Keratinocyte (primary cell): Measurements from ENCODE around the gene CATSPER4. TPM values are rescaled to one million over a fixed set of nuclear protein-coding genes. Genes with fewer than 3 reads are reported as not detected.

ENCODE experiments used
- DNase-seq: peaks from one replicate; pipeline ENCODE4 v3.0.0-alpha.2; 2011; ENCODE audit warnings: low read depth, missing footprints, low spot score
- FAIRE-seq: peaks from 2 replicates; lab custom pipeline; 2011; peaks lifted over from hg19 to GRCh38; lab: Jason Lieb, UNC
- H2AFZ ChIP-seq: 2 replicates; pipeline ENCODE4 v1.6.0; 2012; ENCODE audit warnings: low read length, control low read depth, inconsistent platforms; ENCODE audit not compliant: control insufficient read depth
- H3K27ac ChIP-seq: 2 replicates; pipeline ENCODE4 v1.5.1; 2011; ENCODE audit warnings: low read length; ENCODE audit not compliant: control insufficient read depth, insufficient read depth
- H3K27me3 ChIP-seq: 3 replicates; pipeline ENCODE4 v1.6.0; 2011; ENCODE audit warnings: low read length; ENCODE audit not compliant: control insufficient read depth, insufficient read depth; ENCODE audit errors: extremely low read depth
- H3K36me3 ChIP-seq, 2 experiments: 2 replicates in 1 of 2; 3 replicates in 1 of 2; pipeline ENCODE4 v1.5.1; 2011; ENCODE audit warnings: low read length in 2 of 2, mild to moderate bottlenecking in 1 of 2; ENCODE audit not compliant: control insufficient read depth in 2 of 2, insufficient read depth in 2 of 2; ENCODE audit errors: extremely low read depth in 1 of 2
- H3K4me1 ChIP-seq: 3 replicates; pipeline ENCODE4 v1.5.1; 2011; ENCODE audit warnings: low read length; ENCODE audit not compliant: control insufficient read depth, insufficient read depth; ENCODE audit errors: extremely low read depth
- H3K4me2 ChIP-seq: 3 replicates; pipeline ENCODE4 v1.6.0; 2011; ENCODE audit warnings: low read depth, low read length; ENCODE audit not compliant: control insufficient read depth, insufficient read depth; ENCODE audit errors: extremely low read depth
- H3K4me3 ChIP-seq, 3 experiments: fragments of 200-600 bp in 1 of 3; sonication (generic) in 1 of 3; 2 replicates in 2 of 3; 3 replicates in 1 of 3; pipeline ENCODE4 v1.5.1; 2011 to 2016; ENCODE audit warnings: low read length in 3 of 3, mild to moderate bottlenecking in 3 of 3, control low read depth in 2 of 3, inconsistent platforms in 1 of 3, low read depth in 1 of 3, mixed read lengths in 1 of 3, mixed run types in 1 of 3, moderate library complexity in 1 of 3; ENCODE audit not compliant: control insufficient read depth in 2 of 3, insufficient read depth in 2 of 3; ENCODE audit errors: extremely low read depth in 1 of 3
- H3K79me2 ChIP-seq: 2 replicates; pipeline ENCODE4 v1.6.0; 2012; ENCODE audit warnings: low read length; ENCODE audit not compliant: control insufficient read depth, insufficient read depth
- H3K9ac ChIP-seq: 3 replicates; pipeline ENCODE4 v1.6.0; 2011; ENCODE audit warnings: low read length; ENCODE audit not compliant: control insufficient read depth, insufficient read depth; ENCODE audit errors: extremely low read depth
- H3K9me1 ChIP-seq: 3 replicates; pipeline ENCODE4 v1.6.0; 2011; ENCODE audit warnings: low read length; ENCODE audit not compliant: control insufficient read depth, insufficient read depth; ENCODE audit errors: extremely low read depth
- H3K9me3 ChIP-seq: 2 replicates; pipeline ENCODE4 v1.5.1; 2012; ENCODE audit warnings: low read depth, low read length; ENCODE audit not compliant: control insufficient read depth
- H4K20me1 ChIP-seq: 3 replicates; pipeline ENCODE4 v1.6.0; 2011; ENCODE audit warnings: low read length; ENCODE audit not compliant: control insufficient read depth, insufficient read depth; ENCODE audit errors: extremely low read depth
- CTCF ChIP-seq, 3 experiments: IDR thresholded peaks in 1 of 3; conservative IDR thresholded peaks in 1 of 3; optimal IDR thresholded peaks in 1 of 3; 2 replicates in 2 of 3; 3 replicates in 1 of 3; pipeline versions ENCODE3 to v1.5.1; 2011; ENCODE audit warnings: low read length in 3 of 3, mild to moderate bottlenecking in 3 of 3, moderate library complexity in 2 of 3, control low read depth in 1 of 3, inconsistent platforms in 1 of 3; ENCODE audit not compliant: insufficient read depth in 2 of 3; ENCODE audit errors: extremely low read depth in 1 of 3
- EZH2 ChIP-seq: IDR thresholded peaks from one replicate; pipeline ENCODE4 v1.6.1; 2012; ENCODE audit warnings: inconsistent platforms, mild to moderate bottlenecking, low read length, moderate library complexity
- dilution Hi-C: fragments of 300-500 bp; cut with MboI; formaldehyde crosslinking; loops from one replicate; pipeline ENCODE4 v1.7.0; 2020; ENCODE audit warnings: low sequenced_read_pairs; ENCODE audit not compliant: extremely low pct_ligation_motif_present
- polyA plus RNA-seq, 5 experiments: library from polyadenylated mRNA; depleted of rRNA in 3 of 5; stranded (reverse) in 3 of 5; stranded (forward) in 1 of 5; unstranded in 1 of 5; fragments of >200 nt; gene quantifications; 1 replicate in 1 of 5; 2 replicates in 3 of 5; 3 replicates in 1 of 5; pipeline versions ENCODE4 v1.2.1 to v1.2.3, GENCODE V29; 2011 to 2012; ENCODE audit warnings: missing spikeins in 2 of 5, low read depth in 1 of 5, low replicate concordance in 1 of 5

CATSPER4 gene
- polyA plus RNA-seq, 1 donor (not counting 4 experiments of a cell fraction or from before 2014, with no cell fraction given) = 0.04 TPM

GRCh38 chr1:26221094-26221493 is 30.7 kb downstream of the CATSPER4 start:
- no peaks in the 10 kb centered on the region for H3K9me1 ChIP-seq
- no peaks in the 10 kb centered on the region for H4K20me1 ChIP-seq
- no peak overlapping the region for H3K9ac ChIP-seq
- peaks cover 3% of the 10 kb centered on the region for H3K4me1 ChIP-seq
- H3K36me3 ChIP-seq = no peaks in the 10 kb centered on the region
- dilution Hi-C loops = no loop called here
- H3K4me2 ChIP-seq = no peak overlapping the region
- TF ChIP-seq CTCF (optimal IDR thresholded peaks at IDR 0.05 in 1 of 3, IDR thresholded peaks at IDR 0.05 in 1 of 3, conservative IDR thresholded peaks at IDR 0.05 in 1 of 3; ENCODE audit: extremely low read depth in 1 of 3, insufficient read depth in 2 of 3, low read length in 3 of 3) (no peak), EZH2 (no peak)
- H3K9me3 ChIP-seq = no peaks in the 10 kb centered on the region
- no peak overlapping the region for H3K27ac ChIP-seq
- no peak for DNase-seq
- no peak overlapping the region for H2AFZ ChIP-seq
- H3K4me3 ChIP-seq = no peak overlapping the region
- H3K79me2 ChIP-seq = no peaks in the 10 kb centered on the region
- H3K27me3 ChIP-seq = peaks cover 16% of the 10 kb centered on the region
- no peak for FAIRE-seq

GRCh38 chr1:26224606-26225005 is 34.2 kb downstream of the CATSPER4 start:
- H4K20me1 ChIP-seq = no peaks in the 10 kb centered on the region
- no peaks in the 10 kb centered on the region for H3K79me2 ChIP-seq
- H2AFZ ChIP-seq = no peak overlapping the region
- no peak overlapping the region for H3K9ac ChIP-seq
- dilution Hi-C loops = no loop called here
- no peaks in the 10 kb centered on the region for H3K9me3 ChIP-seq
- H3K27me3 ChIP-seq = peaks cover 10% of the 10 kb centered on the region
- DNase-seq (no peak), FAIRE-seq (no peak)
- H3K4me3 ChIP-seq = no peak overlapping the region
- no peak for TF ChIP-seq EZH2
- TF ChIP-seq CTCF (optimal IDR thresholded peaks at IDR 0.05 in 1 of 3, IDR thresholded peaks at IDR 0.05 in 1 of 3, conservative IDR thresholded peaks at IDR 0.05 in 1 of 3; ENCODE audit: extremely low read depth in 1 of 3, insufficient read depth in 2 of 3, low read length in 3 of 3) = no peak
- H3K4me1 ChIP-seq = peaks cover 3% of the 10 kb centered on the region
- no peaks in the 10 kb centered on the region for H3K9me1 ChIP-seq
- H3K36me3 ChIP-seq = no peaks in the 10 kb centered on the region
- no peak overlapping the region for H3K4me2 ChIP-seq
- no peak overlapping the region for H3K27ac ChIP-seq
